Pancreas (tissue), 10 donors: ENCODE data around the gene ITCH. TPM values are rescaled to one million over a fixed set of nuclear protein-coding genes. Genes with fewer than 3 reads are reported as not detected.
"Not testable (repeated sequence)": the region's sequence is repeated elsewhere in the genome, so short reads cannot be mapped to it uniquely, and the experiment has no call there.

Experiments used
- ATAC-seq, 4 donors: fragments of 200-7000 bp; cut with Tn5 transposase; one replicate each; pipeline versions ENCODE4 v1.8.0 to v1.9.1; 2020; ENCODE audit warnings: mild to moderate bottlenecking in 4 of 4, moderate library complexity in 4 of 4
- DNase-seq, 6 donors: peaks; one replicate each; pipeline ENCODE4 v3.0.0-alpha.2; 2020
- FAIRE-seq: peaks from 2 replicates; lab custom pipeline; 2012; peaks lifted over from hg19 to GRCh38; lab: Jason Lieb, UNC
- H3K27ac ChIP-seq, 4 donors: fragments of 200-600 bp; sonication (generic); 1 replicate in 3 of 4; 2 replicates in 1 of 4; pipeline versions ENCODE4 v1.5.0 to v1.8.0; 2020
- H3K27me3 ChIP-seq, 4 donors: fragments of 200-600 bp; one replicate each; pipeline ENCODE4 v1.8.0; 2021
- H3K36me3 ChIP-seq, 3 donors: fragments of 200-600 bp; sonication (generic) in 1 of 3; one replicate each; pipeline versions ENCODE4 v1.5.0 to v1.8.0; 2020 to 2021
- H3K4me1 ChIP-seq, 3 donors: fragments of 200-600 bp; one replicate each; pipeline ENCODE4 v1.8.0; 2021
- H3K4me3 ChIP-seq, 4 donors: fragments of 200-600 bp; sonication (generic) in 2 of 4; one replicate each; pipeline versions ENCODE4 v1.5.0 to v1.8.0; 2020 to 2021
- H3K9me3 ChIP-seq, 4 donors: fragments of 200-600 bp; one replicate each; pipeline ENCODE4 v1.8.0; 2021
- WGBS, 2 donors: extraction: QIAGEN DNeasy Blood & Tissue Kit; methylation state at CpG; one replicate each; pipeline ENCODE4 v1.1.7; 2013; 5-methylcytosine and 5-hydroxymethylcytosine counted together
- intact Hi-C, 3 donors: fragments of 100-400 bp; cut with DNase I; formaldehyde crosslinking; loops; one replicate each; pipeline versions ENCODE4 v1.11.1 to v1.14.2; 2022
- polyA plus RNA-seq, 2 donors: library from polyadenylated mRNA; stranded (reverse); fragments of 200-250 nt; gene quantifications; one replicate each; pipeline ENCODE4 v1.2.3, GENCODE V29; 2013
- total RNA-seq, 6 donors: library from RNA; stranded (reverse); fragmentation: NEBNext Ultra II Directional in 4 of 6; extraction: Animal tissue kit (Norgen Biotek cat#: 25700) in 4 of 6; gene quantifications; one replicate each; pipeline versions ENCODE4 v1.2.1 to v1.2.4, GENCODE V29; 2021 to 2023
- TF ChIP-seq, protein P1 (sequence below), 4 donors: fragments of 200-600 bp; sonication (generic) in 3 of 4; IDR thresholded peaks; one replicate each; pipeline versions ENCODE4 v1.5.0 to v1.8.0; 2021; ENCODE audit warnings: antibody characterized with exemption in 4 of 4
- donor health status: healthy with polysubstance abuse.
- donor health status: DM: no; HTN: no; CAD: no; lungs with moderate emphysema.
- donor health status: DM: no; HTN: no; CAD: no.
- donor health status: control.
- donor health status: control.
- donor health status: Bipolar disorder and iron deficiency.
- donor health status: DM: yes; HTN: yes; CAD: no.
- donor health status: DM: no; HTN: no; CAD: no.
- donor health status: DM: no; HTN: no; CAD: no.
- donor health status: DM: yes; HTN: yes; CAD: no.

ITCH gene
- total and polyA plus RNA-seq, 8 donors: 5.7 to 37.0 (median 20.5) TPM

- DNase-seq: no peak
- FAIRE-seq: no peak
- intact Hi-C loops: no loop called here
- TF ChIP-seq, protein P1, sequence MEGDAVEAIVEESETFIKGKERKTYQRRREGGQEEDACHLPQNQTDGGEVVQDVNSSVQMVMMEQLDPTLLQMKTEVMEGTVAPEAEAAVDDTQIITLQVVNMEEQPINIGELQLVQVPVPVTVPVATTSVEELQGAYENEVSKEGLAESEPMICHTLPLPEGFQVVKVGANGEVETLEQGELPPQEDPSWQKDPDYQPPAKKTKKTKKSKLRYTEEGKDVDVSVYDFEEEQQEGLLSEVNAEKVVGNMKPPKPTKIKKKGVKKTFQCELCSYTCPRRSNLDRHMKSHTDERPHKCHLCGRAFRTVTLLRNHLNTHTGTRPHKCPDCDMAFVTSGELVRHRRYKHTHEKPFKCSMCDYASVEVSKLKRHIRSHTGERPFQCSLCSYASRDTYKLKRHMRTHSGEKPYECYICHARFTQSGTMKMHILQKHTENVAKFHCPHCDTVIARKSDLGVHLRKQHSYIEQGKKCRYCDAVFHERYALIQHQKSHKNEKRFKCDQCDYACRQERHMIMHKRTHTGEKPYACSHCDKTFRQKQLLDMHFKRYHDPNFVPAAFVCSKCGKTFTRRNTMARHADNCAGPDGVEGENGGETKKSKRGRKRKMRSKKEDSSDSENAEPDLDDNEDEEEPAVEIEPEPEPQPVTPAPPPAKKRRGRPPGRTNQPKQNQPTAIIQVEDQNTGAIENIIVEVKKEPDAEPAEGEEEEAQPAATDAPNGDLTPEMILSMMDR (IDR thresholded peaks at IDR 0.05): no peak
- no peaks in the 10 kb centered on the region for H3K4me1 ChIP-seq
- no peak overlapping the region for H3K4me3 ChIP-seq
- H3K27me3 ChIP-seq: no peaks in the 10 kb centered on the region
- no peak for ATAC-seq
- H3K27ac ChIP-seq: no peak overlapping the region
- no peaks in the 10 kb centered on the region for H3K9me3 ChIP-seq
- WGBS, 2 donors: 92 to 95% methylated on average over 4 of the region's 4 CpGs
- no peaks in the 10 kb centered on the region for H3K36me3 ChIP-seq
Measured at GRCh38 chr20:34347571-34347970, 15.5 kb upstream of the ITCH start.

GRCh38 chr20:34350095-34350494, 13.0 kb upstream of the ITCH start:
- WGBS, 2 donors: 55 to 71% methylated on average over 3 of the region's 3 CpGs

GRCh38 chr20:34353467-34353866, 9.6 kb upstream of the ITCH start:
- DNase-seq, H3K4me3 ChIP-seq, FAIRE-seq, H3K27me3 ChIP-seq, H3K9me3 ChIP-seq, H3K4me1 ChIP-seq, intact Hi-C loops, ATAC-seq, H3K36me3 ChIP-seq, H3K27ac ChIP-seq: not testable (repeated sequence)
- 88 to 90% methylated on average over 6 of the region's 6 CpGs for WGBS, 2 donors

More at GRCh38 chr20:34350095-34350494, 13.0 kb upstream of the ITCH start:
- ATAC-seq (no peak), FAIRE-seq (no peak), DNase-seq (no peak)
- no peaks in the 10 kb centered on the region for H3K9me3 ChIP-seq
- TF ChIP-seq, protein P1 (IDR thresholded peaks at IDR 0.05): no peak
- H3K36me3 ChIP-seq: no peaks in the 10 kb centered on the region
- no peaks in the 10 kb centered on the region for H3K27me3 ChIP-seq
- no peak overlapping the region for H3K27ac ChIP-seq
- H3K4me3 ChIP-seq: no peak overlapping the region
- intact Hi-C loops: no loop called here
- no peaks in the 10 kb centered on the region for H3K4me1 ChIP-seq

DNA sequence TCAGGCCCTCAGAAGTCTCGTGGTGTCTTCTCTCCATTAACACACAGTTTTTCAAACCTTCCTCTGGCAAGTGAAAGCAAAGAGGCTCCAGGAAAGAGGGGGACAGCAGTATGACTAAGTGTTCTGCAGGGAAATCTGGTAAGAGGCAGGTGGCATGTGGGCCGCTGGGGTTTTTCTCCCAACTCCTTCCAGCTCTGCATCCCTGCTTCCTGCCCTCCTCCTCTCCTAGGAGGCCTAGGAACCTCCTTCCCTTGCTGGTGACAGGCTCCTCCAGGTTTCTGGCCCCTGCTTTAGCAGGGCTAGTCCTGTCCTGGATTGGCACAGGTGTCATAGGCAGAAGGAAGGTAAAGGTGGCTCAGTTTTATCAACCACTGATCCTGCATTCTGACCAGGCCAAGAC, 7.6 kb upstream of the ITCH start:
- no peak for DNase-seq
- Histone ChIP-seq H3K27ac (no peak overlapping the region), H3K36me3 (no peaks in the 10 kb centered on the region), H3K27me3 (no peaks in the 10 kb centered on the region), H3K9me3 (no peaks in the 10 kb centered on the region), H3K4me1 (no peaks in the 10 kb centered on the region), H3K4me3 (no peak overlapping the region)
- WGBS, 2 donors: 69 to 77% methylated on average over 2 of the region's 2 CpGs
- no peak for ATAC-seq
- TF ChIP-seq, protein P1 (IDR thresholded peaks at IDR 0.05): no peak
- intact Hi-C loops: no loop called here
- FAIRE-seq: no peak

DNA sequence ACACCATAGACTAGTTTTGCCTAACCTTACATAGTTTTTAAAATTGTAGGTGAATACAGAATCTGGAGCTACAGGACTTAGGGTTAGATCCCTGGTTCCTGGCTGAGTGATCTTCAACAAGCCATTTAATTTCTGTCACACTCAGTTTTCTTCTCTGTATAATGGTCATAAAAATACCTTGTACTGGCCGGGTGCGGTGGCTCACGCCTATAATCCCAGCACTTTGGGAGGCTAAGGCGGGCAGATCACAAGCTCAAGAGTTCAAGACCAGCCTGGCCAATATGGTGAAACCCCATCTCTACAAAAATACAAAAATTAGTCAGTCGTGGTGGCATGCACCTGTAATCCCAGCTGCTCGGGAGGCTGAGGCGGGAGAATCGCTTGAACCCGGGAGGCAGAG, 3.3 kb upstream of the ITCH start:
- H3K4me3 ChIP-seq, intact Hi-C loops, H3K9me3 ChIP-seq, ATAC-seq, FAIRE-seq, H3K27ac ChIP-seq, H3K27me3 ChIP-seq, H3K36me3 ChIP-seq, H3K4me1 ChIP-seq, DNase-seq: not testable (repeated sequence)
- 86 to 92% methylated on average over 9 of the region's 9 CpGs for WGBS, 2 donors

DNA sequence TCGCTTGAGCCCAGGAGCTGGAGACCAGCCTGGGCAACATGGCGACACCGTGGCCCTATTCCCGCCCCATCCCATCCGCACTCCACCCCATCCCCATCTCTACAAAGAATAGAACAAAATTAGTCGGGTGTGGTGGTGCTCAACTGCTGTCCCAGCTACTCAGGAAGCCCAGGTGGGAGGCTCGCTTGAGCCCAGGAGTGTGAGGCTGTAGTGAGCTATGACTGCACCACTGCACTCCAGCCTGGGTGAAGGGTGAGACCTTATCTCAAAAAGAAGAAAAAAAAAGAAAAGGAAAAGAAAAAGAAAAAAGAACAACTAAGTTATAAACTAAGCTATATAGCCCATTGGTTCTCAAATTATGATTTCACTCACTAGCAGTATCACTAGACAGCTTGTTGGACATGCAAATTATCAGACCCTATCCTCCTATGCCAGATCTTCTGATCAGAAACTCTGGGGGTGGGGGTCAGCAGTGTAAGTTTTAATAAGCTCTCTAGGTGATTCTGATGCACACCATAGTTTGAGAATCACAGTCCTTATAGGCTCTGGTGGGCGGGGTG, 491 bp upstream of the ITCH start:
- intact Hi-C loops: no loop called here
- H3K4me1 ChIP-seq: peaks cover 9 to 30% (median 15%) of the 10 kb centered on the region in 3 donors
- ATAC-seq (no peak), DNase-seq (no peak), FAIRE-seq (no peak)
- WGBS, 2 donors: 62 to 63% methylated on average over 8 of the region's 8 CpGs
- H3K36me3 ChIP-seq: no peaks in the 10 kb centered on the region
- no peaks in the 10 kb centered on the region for H3K27me3 ChIP-seq
- peak overlapping the region in 2 of 4 donors; percentile 94 to 95 for H3K4me3 ChIP-seq
- no peak overlapping the region for H3K27ac ChIP-seq
- TF ChIP-seq, protein P1 (IDR thresholded peaks at IDR 0.05): no peak
- H3K9me3 ChIP-seq: no peaks in the 10 kb centered on the region
